Measurements from ENCODE around the gene CAPRIN1. TPM values are rescaled to one million over a fixed set of nuclear protein-coding genes. Genes with fewer than 3 reads are reported as not detected.
"Not testable (repeated sequence)": the region's sequence is repeated elsewhere in the genome, so short reads cannot be mapped to it uniquely, and the experiment has no call there.

The CAPRIN1 gene
- total RNA-seq, 1 donor from 2014 or later = 302 TPM

DNA sequence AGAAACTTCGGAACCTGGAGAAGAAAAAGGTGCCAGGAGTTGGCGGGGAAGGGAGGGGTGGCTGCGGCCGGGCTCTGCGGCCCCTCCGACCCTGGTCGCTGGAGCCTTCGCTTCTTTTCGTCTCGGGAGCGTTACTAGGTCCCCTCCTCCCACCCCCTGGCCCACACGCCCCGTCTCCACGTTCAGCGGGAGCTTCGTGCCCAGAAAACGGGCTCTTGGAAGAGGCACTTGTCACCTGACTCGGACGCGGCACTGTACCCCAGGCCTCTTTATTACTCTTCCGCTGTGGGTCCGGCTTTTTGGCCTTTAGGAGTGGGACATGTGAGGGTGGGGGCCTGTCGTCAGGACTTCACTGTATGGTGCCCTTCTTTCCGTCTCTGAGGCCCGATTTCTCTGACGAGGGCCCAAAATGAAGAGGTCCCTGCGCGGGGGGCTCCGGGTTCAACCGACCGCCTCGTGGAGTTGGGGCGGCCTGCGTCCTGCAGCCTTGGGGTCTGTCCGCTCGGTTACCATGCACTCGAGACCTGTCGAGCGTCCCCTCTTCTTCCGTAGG is 1.2 kb downstream of the CAPRIN1 start:
- H3K27ac Mint-ChIP-seq = peak overlapping the region; percentile 97
- H3K4me3 Mint-ChIP-seq = peak overlapping the region; percentile 91
- H3K9me3 Mint-ChIP-seq = no peaks in the 10 kb centered on the region
- peaks cover 39% of the 10 kb centered on the region for H3K4me1 Mint-ChIP-seq
- TF ChIP-seq, protein P1, sequence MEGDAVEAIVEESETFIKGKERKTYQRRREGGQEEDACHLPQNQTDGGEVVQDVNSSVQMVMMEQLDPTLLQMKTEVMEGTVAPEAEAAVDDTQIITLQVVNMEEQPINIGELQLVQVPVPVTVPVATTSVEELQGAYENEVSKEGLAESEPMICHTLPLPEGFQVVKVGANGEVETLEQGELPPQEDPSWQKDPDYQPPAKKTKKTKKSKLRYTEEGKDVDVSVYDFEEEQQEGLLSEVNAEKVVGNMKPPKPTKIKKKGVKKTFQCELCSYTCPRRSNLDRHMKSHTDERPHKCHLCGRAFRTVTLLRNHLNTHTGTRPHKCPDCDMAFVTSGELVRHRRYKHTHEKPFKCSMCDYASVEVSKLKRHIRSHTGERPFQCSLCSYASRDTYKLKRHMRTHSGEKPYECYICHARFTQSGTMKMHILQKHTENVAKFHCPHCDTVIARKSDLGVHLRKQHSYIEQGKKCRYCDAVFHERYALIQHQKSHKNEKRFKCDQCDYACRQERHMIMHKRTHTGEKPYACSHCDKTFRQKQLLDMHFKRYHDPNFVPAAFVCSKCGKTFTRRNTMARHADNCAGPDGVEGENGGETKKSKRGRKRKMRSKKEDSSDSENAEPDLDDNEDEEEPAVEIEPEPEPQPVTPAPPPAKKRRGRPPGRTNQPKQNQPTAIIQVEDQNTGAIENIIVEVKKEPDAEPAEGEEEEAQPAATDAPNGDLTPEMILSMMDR (IDR thresholded peaks at IDR 0.05; ENCODE audit: unreplicated experiment) = no peak
- DNase-seq (ENCODE audit: low spot score in 2 of 2, unreplicated experiment in 2 of 2) = peak in 1 of 2 experiments; percentile 48
- H3K36me3 Mint-ChIP-seq = peaks cover 8% of the 10 kb centered on the region
- H3K27me3 Mint-ChIP-seq (ENCODE audit: low read depth) = no peaks in the 10 kb centered on the region

DNA sequence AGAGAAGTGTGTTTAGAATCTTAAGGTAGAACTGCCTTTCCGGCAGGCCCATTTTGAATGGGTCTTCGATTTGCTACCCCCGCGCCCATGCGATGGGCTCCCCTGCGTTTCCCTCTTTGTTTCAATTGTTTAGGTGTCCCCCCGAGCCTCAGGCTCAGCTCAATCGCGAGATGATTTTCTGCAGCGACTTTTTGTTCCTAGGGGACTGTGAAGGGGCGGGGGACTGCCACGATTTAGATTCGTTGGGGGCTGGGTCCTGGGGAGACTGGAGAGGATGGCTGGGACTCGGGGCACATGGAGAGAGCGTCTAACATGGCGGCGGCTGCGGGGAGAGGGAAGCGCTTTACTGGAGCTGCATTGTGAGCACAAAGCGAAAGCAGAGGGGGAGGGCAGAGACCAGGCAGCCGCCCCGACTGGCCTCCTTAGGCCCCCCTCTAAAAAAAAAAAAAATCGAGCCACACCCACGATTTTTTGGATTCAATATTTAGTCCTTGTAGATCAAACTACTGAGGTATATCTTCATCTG is 1.7 kb downstream of the CAPRIN1 start:
- TF ChIP-seq, protein P1 (IDR thresholded peaks at IDR 0.05; ENCODE audit: unreplicated experiment) = no peak
- peak; percentile 42 to 67 for DNase-seq (ENCODE audit: low spot score in 2 of 2, unreplicated experiment in 2 of 2)
- peaks cover 8% of the 10 kb centered on the region for H3K36me3 Mint-ChIP-seq
- no peaks in the 10 kb centered on the region for H3K9me3 Mint-ChIP-seq
- H3K27ac Mint-ChIP-seq = peak overlapping the region; percentile 97
- H3K4me1 Mint-ChIP-seq = peaks cover 39% of the 10 kb centered on the region
- no peaks in the 10 kb centered on the region for H3K27me3 Mint-ChIP-seq (ENCODE audit: low read depth)
- H3K4me3 Mint-ChIP-seq = peak overlapping the region; percentile 91

DNA sequence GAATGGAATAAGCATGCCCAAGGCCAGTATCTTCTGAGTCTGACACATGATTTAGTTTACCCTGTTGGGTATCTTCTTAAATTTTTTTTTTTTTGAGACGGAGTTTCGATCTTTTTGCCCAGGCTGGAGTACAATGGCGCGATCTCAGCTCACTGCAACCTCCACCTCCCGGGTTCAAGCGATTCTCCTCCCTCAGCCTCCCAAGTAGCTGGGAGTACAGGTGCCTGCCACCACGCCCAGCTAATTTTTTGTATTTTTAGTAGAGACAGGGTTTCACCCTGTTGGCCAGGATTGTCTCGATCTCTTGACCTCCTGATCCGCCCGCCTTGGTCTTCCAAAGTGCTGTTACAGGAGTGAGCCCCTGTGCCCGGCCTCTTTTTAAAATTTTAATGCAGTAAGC is 2.8 kb downstream of the CAPRIN1 start:
- Mint-ChIP-seq H3K4me3 (peak overlapping the region; percentile 91), H3K4me1 (peaks cover 49% of the 10 kb centered on the region), H3K36me3 (peaks cover 14% of the 10 kb centered on the region), H3K27ac (peak overlapping the region; percentile 59)
- not testable (repeated sequence) for H3K9me3 Mint-ChIP-seq; H3K27me3 Mint-ChIP-seq (ENCODE audit: low read depth); DNase-seq (ENCODE audit: low spot score in 2 of 2, unreplicated experiment in 2 of 2)

DNA sequence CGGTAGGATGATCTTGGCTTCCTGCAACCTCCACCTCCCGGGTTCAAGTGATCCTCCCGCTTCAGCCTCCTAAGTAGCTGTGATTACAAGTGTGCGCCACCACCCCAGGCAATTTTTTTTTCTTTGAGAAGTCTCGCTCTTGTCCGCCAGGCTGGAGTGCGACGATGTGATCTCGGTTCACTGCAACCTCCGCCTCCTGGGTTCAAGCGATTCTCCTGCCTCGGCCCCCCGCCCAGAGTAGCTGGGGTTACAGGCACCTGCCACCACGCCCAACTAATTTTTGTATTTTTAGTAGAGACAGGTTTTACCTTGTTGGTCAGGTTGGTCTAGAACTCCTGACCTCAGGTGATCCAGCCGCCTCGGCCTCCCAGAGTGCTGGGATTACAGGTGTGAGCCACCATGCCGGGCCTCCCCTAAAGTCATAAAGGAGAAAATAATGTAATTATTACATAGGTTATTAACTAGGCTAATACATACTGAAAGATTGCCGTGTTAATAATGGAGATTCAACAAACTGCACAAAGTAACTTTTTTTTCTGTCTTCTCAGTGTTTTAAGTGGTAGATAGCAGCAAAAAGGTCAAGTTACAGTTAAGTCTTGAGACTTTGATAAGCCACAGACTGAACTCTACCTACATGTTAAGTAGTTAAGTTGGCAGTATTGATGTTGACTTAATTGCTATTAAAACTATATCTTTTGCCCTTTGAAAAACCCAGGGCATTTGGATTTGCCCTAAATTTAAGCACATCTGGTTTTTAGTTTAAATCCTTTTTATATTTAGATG is 3.9 kb downstream of the CAPRIN1 start:
- Mint-ChIP-seq H3K9me3 (no peaks in the 10 kb centered on the region), H3K27me3 (ENCODE audit: low read depth) (no peaks in the 10 kb centered on the region), H3K36me3 (peaks cover 18% of the 10 kb centered on the region), H3K4me1 (peaks cover 48% of the 10 kb centered on the region), H3K4me3 (peak overlapping the region; percentile 53), H3K27ac (peak overlapping the region; percentile 83)
- no peak for DNase-seq (ENCODE audit: low spot score in 2 of 2, unreplicated experiment in 2 of 2)
- TF ChIP-seq, protein P1 (IDR thresholded peaks at IDR 0.05; ENCODE audit: unreplicated experiment) = no peak

DNA sequence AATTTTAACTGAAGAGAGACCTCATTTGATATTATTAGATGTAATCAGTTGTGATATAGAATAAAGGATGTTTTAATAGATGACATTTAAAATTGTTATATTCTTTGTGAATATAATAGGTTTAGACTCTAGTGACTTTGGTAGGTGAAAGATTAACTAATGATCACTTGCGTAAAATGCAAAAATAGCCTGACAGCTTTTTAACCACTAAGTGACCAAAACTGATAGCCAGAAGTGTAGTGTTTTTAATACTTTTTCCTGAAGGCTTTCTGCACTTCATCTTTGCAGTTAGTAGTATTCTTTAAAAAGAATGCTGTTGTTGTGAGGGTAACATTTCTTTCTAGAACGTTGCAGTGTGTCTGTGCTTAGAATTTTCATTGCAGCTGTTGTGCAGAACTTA is 5.1 kb downstream of the CAPRIN1 start:
- peaks cover 42% of the 10 kb centered on the region for H3K4me1 Mint-ChIP-seq
- peak overlapping the region; percentile 25 for H3K27ac Mint-ChIP-seq
- no peaks in the 10 kb centered on the region for H3K27me3 Mint-ChIP-seq (ENCODE audit: low read depth)
- no peak for DNase-seq (ENCODE audit: low spot score in 2 of 2, unreplicated experiment in 2 of 2)
- H3K9me3 Mint-ChIP-seq = no peaks in the 10 kb centered on the region
- H3K4me3 Mint-ChIP-seq = peak overlapping the region; percentile 6
- TF ChIP-seq, protein P1 (IDR thresholded peaks at IDR 0.05; ENCODE audit: unreplicated experiment) = no peak
- H3K36me3 Mint-ChIP-seq = peaks cover 18% of the 10 kb centered on the region
